H1 (cell line): Measurements from ENCODE around the gene MST1R. TPM values are rescaled to one million over a fixed set of nuclear protein-coding genes. Genes with fewer than 3 reads are reported as not detected.

Experiments
- CTCF ChIA-PET: fragments of 300-600 bp; sonication (Branson Sonifier 250); formaldehyde crosslinking; loops from one replicate; lab custom pipeline; 2021; ENCODE audit not compliant: partially characterized antibody; lab: Charles Lee
- POLR2A ChIA-PET: fragments of 300-600 bp; sonication (Branson Sonifier 250); formaldehyde crosslinking; loops from one replicate; lab custom pipeline; 2021; ENCODE audit warnings: inconsistent platforms; ENCODE audit not compliant: partially characterized antibody; lab: Charles Lee
- DNase-seq, 2 experiments: peaks; one replicate each; pipeline versions ENCODE4 v3.0.0 to v3.0.0-alpha.2; 2010 to 2022; ENCODE audit warnings: low spot score in 2 of 2, low read depth in 1 of 2, mixed read lengths in 1 of 2
- FAIRE-seq: peaks from 2 replicates; lab custom pipeline; 2011; peaks lifted over from hg19 to GRCh38; lab: Jason Lieb, UNC
- H2AFZ ChIP-seq: 2 replicates; pipeline ENCODE4 v1.8.1; 2012; ENCODE audit warnings: low read length, inconsistent platforms
- H2AK5ac ChIP-seq: 2 replicates; pipeline ENCODE4 v1.6.1; 2013; ENCODE audit warnings: low read depth, low read length
- H2BK120ac ChIP-seq: replicated peaks from 2 replicates; pipeline ENCODE3; 2013; ENCODE audit warnings: low read depth, low read length, inconsistent platforms
- H2BK12ac ChIP-seq: 2 replicates; pipeline ENCODE4 v1.6.1; 2013; ENCODE audit warnings: low read depth, low read length
- H2BK15ac ChIP-seq: 2 replicates; pipeline ENCODE4 v1.6.1; 2013; ENCODE audit warnings: low read length
- H2BK20ac ChIP-seq: 2 replicates; pipeline ENCODE4 v1.6.1; 2013; ENCODE audit warnings: low read length
- H2BK5ac ChIP-seq: 2 replicates; pipeline ENCODE4 v1.6.1; 2013; ENCODE audit warnings: low read depth, low read length
- H3K14ac ChIP-seq: 2 replicates; pipeline ENCODE4 v1.6.1; 2013; ENCODE audit warnings: inconsistent platforms; ENCODE audit not compliant: insufficient read length
- H3K18ac ChIP-seq: 2 replicates; pipeline ENCODE4 v1.6.1; 2013; ENCODE audit warnings: low read length; ENCODE audit errors: extremely low read depth
- H3K23ac ChIP-seq: 2 replicates; pipeline ENCODE4 v1.6.1; 2013; ENCODE audit warnings: inconsistent platforms; ENCODE audit not compliant: insufficient read length
- H3K23me2 ChIP-seq: 2 replicates; pipeline ENCODE4 v1.6.1; 2013; ENCODE audit warnings: low read depth, low read length
- H3K27ac ChIP-seq: 2 replicates; pipeline ENCODE4 v1.6.1; 2011; ENCODE audit warnings: low read depth, low read length, inconsistent platforms
- H3K27me3 ChIP-seq, 4 experiments: replicated peaks in 1 of 4; 1 replicate in 1 of 4; 2 replicates in 3 of 4; pipeline versions ENCODE4 v1.6.1 to v1.8.1; 2011 to 2013; ENCODE audit warnings: low read length in 3 of 4, mild to moderate bottlenecking in 3 of 4, inconsistent platforms in 2 of 4, mixed read lengths in 2 of 4, moderate library complexity in 1 of 4; ENCODE audit not compliant: control insufficient read depth in 3 of 4, insufficient read depth in 3 of 4; ENCODE audit errors: extremely low read depth in 1 of 4
- H3K36me3 ChIP-seq, 4 experiments: 2 replicates each; pipeline versions ENCODE4 v1.6.1 to v1.8.1; 2011 to 2013; ENCODE audit warnings: mild to moderate bottlenecking in 4 of 4, low read length in 3 of 4, moderate library complexity in 2 of 4, control low read depth in 1 of 4, inconsistent platforms in 1 of 4; ENCODE audit not compliant: insufficient read depth in 4 of 4, control insufficient read depth in 2 of 4
- H3K4ac ChIP-seq: replicated peaks from 2 replicates; pipeline ENCODE3; 2013; ENCODE audit warnings: low read length, low read depth, mixed read lengths, inconsistent platforms; ENCODE audit not compliant: insufficient read length
- H3K4me1 ChIP-seq, 4 experiments: replicated peaks in 1 of 4; 1 replicate in 1 of 4; 2 replicates in 3 of 4; pipeline versions ENCODE4 v1.6.1 to v1.8.1; 2011 to 2013; ENCODE audit warnings: low read length in 3 of 4, inconsistent platforms in 2 of 4, mixed read lengths in 1 of 4; ENCODE audit not compliant: insufficient read depth in 4 of 4, control insufficient read depth in 3 of 4
- H3K4me2 ChIP-seq, 2 experiments: 2 replicates each; pipeline versions ENCODE4 v1.6.1 to v1.8.1; 2011 to 2013; ENCODE audit warnings: low read depth in 2 of 2, low read length in 2 of 2, control low read depth in 1 of 2, inconsistent platforms in 1 of 2, mild to moderate bottlenecking in 1 of 2; ENCODE audit not compliant: insufficient read depth in 1 of 2
- H3K4me3 ChIP-seq, 4 experiments: fragments of 200-600, 300-600 bp in 1 of 4; sonication (generic), shearing (Covaris generic), sonication (Bioruptor Twin) in 1 of 4; 2 replicates each; pipeline versions ENCODE4 v1.5.1 to v1.8.1; 2011 to 2016; ENCODE audit warnings: low read length in 4 of 4, low read depth in 3 of 4, control low read depth in 2 of 4, inconsistent platforms in 2 of 4, mild to moderate bottlenecking in 2 of 4, mixed read lengths in 1 of 4, moderate library complexity in 1 of 4; ENCODE audit not compliant: insufficient read depth in 2 of 4; ENCODE audit errors: extremely low read depth in 1 of 4
- H3K56ac ChIP-seq: replicated peaks from 2 replicates; pipeline ENCODE3; 2013; ENCODE audit warnings: low read depth, mild to moderate bottlenecking, mixed read lengths, low read length, inconsistent platforms; ENCODE audit not compliant: insufficient read length
- H3K79me1 ChIP-seq: 2 replicates; pipeline ENCODE4 v1.6.1; 2013; ENCODE audit warnings: low read depth, low read length, control low read depth
- H3K79me2 ChIP-seq, 2 experiments: 2 replicates each; pipeline versions ENCODE4 v1.6.1 to v1.8.1; 2012 to 2013; ENCODE audit warnings: low read length in 2 of 2, mild to moderate bottlenecking in 2 of 2, inconsistent platforms in 1 of 2; ENCODE audit not compliant: insufficient read depth in 2 of 2, control insufficient read depth in 1 of 2
- H3K9ac ChIP-seq, 4 experiments: replicated peaks in 1 of 4; 1 replicate in 1 of 4; 2 replicates in 3 of 4; pipeline versions ENCODE4 v1.6.1 to v1.8.1; 2011 to 2013; ENCODE audit warnings: low read depth in 3 of 4, low read length in 3 of 4, control low read depth in 2 of 4, mild to moderate bottlenecking in 2 of 4, moderate library complexity in 2 of 4, inconsistent platforms in 1 of 4; ENCODE audit errors: extremely low read depth in 1 of 4
- H3K9me3 ChIP-seq, 2 experiments: 2 replicates each; pipeline versions ENCODE4 v1.6.1 to v1.8.1; 2012 to 2013; ENCODE audit warnings: mild to moderate bottlenecking in 2 of 2, moderate library complexity in 2 of 2, control low read depth in 1 of 2, inconsistent platforms in 1 of 2, low read depth in 1 of 2, low read length in 1 of 2, mixed read lengths in 1 of 2; ENCODE audit not compliant: insufficient read depth in 2 of 2
- H4K20me1 ChIP-seq, 2 experiments: replicated peaks in 1 of 2; 2 replicates each; pipeline versions ENCODE3 to v1.8.1; 2011 to 2013; ENCODE audit warnings: inconsistent platforms in 2 of 2, low read length in 2 of 2, mild to moderate bottlenecking in 1 of 2; ENCODE audit not compliant: insufficient read depth in 2 of 2, control insufficient read depth in 1 of 2
- H4K5ac ChIP-seq: 2 replicates; pipeline ENCODE4 v1.6.1; 2013; ENCODE audit warnings: low read length, low read depth, mixed read lengths, inconsistent platforms; ENCODE audit not compliant: insufficient read length
- H4K8ac ChIP-seq: 2 replicates; pipeline ENCODE4 v1.8.0; 2013; ENCODE audit warnings: mild to moderate bottlenecking, moderate library complexity, low read length, inconsistent platforms; ENCODE audit not compliant: insufficient read depth; ENCODE audit errors: extremely low read depth
- H4K91ac ChIP-seq: replicated peaks from 2 replicates; pipeline ENCODE3; 2013; ENCODE audit warnings: low read length, mixed read lengths, inconsistent platforms; ENCODE audit not compliant: insufficient read length
- ASH2L ChIP-seq: fragments of 200-600, 300-600 bp; sonication (generic); IDR thresholded peaks from one replicate; pipeline ENCODE4 v1.7.1; 2017; ENCODE audit warnings: low read length
- BRCA1 ChIP-seq: IDR thresholded peaks from 2 replicates; pipeline ENCODE4 v1.6.1; 2012; ENCODE audit warnings: low read depth, low read length, improper control_type of control experiment
- CEBPB ChIP-seq: IDR thresholded peaks from 2 replicates; pipeline ENCODE4 v1.6.1; 2012; ENCODE audit warnings: low read depth, low read length
- CHD2 ChIP-seq: IDR thresholded peaks from 2 replicates; pipeline ENCODE4 v1.6.1; 2012; ENCODE audit warnings: low read length, improper control_type of control experiment
- EZH2 ChIP-seq: fragments of 200-600 bp; sonication (generic); IDR thresholded peaks from 2 replicates; pipeline ENCODE4 v1.7.1; 2012; ENCODE audit warnings: low read depth, mild to moderate bottlenecking, moderate library complexity, low read length, inconsistent platforms; ENCODE audit not compliant: severe bottlenecking
- HDAC6 ChIP-seq: IDR thresholded peaks from one replicate; pipeline ENCODE4 v1.7.1; 2012; ENCODE audit warnings: low read depth, mild to moderate bottlenecking, inconsistent platforms, low read length, moderate library complexity
- JUND ChIP-seq: IDR thresholded peaks from 2 replicates; pipeline ENCODE4 v1.6.1; 2011; ENCODE audit warnings: mild to moderate bottlenecking, improper control_type of control experiment, low read length
- KDM4A ChIP-seq: IDR thresholded peaks from one replicate; pipeline ENCODE4 v1.7.1; 2012; ENCODE audit warnings: low read depth, mild to moderate bottlenecking, moderate library complexity, low read length, inconsistent platforms; ENCODE audit not compliant: severe bottlenecking
- RFX5 ChIP-seq: IDR thresholded peaks from 2 replicates; pipeline ENCODE4 v1.6.1; 2011; ENCODE audit warnings: low read depth, low read length, improper control_type of control experiment, borderline replicate concordance
- TCF12 ChIP-seq: IDR thresholded peaks from 2 replicates; pipeline ENCODE4 v1.6.1; 2011; ENCODE audit warnings: low read depth, mild to moderate bottlenecking, low read length
- WGBS, 2 experiments: shearing (Covaris generic) in 1 of 2; methylation state at CpG; one replicate each; pipeline versions ENCODE4 v1.1.6 to v1.1.7; 2013 to 2015; ENCODE audit warnings: low lambda C conversion rate in 2 of 2, mixed read lengths in 2 of 2, inconsistent platforms in 1 of 2, low coverage in 1 of 2, missing lambda C conversion rate in 1 of 2; ENCODE audit not compliant: insufficient replicate concordance in 2 of 2, insufficient coverage in 1 of 2, insufficient read length in 1 of 2; ENCODE audit errors: extremely low coverage in 1 of 2, missing lambda C conversion rate in 1 of 2; 5-methylcytosine and 5-hydroxymethylcytosine counted together
- polyA plus RNA-seq, 7 experiments: library from polyadenylated mRNA; depleted of rRNA in 3 of 7; stranded (reverse) in 5 of 7; unstranded in 2 of 7; fragments of >200 nt in 5 of 7; fragments of 200-250 nt in 2 of 7; gene quantifications; 1 replicate in 5 of 7; 2 replicates in 1 of 7; 4 replicates in 1 of 7; pipeline versions ENCODE4 v1.2.1 to v1.2.3, GENCODE V29; 2011 to 2013; ENCODE audit warnings: missing spikeins in 2 of 7, mixed read lengths in 2 of 7
- total RNA-seq: library from RNA; stranded (reverse); fragmentation: NEBNext Ultra II Directional; extraction: Animal tissue kit (Norgen Biotek cat#: 25700); gene quantifications from 2 replicates; pipeline ENCODE4 v1.2.1, GENCODE V29; 2021

The MST1R gene
- total and polyA plus RNA-seq, 2 of the 8 experiments (the other 6 are each of a cell fraction or from before 2014, with no cell fraction given): 4.8 to 7.6 TPM

GRCh38 chr3:49873623-49874022 is 30.1 kb downstream of the MST1R start:
- Histone ChIP-seq H3K4me2 (no peak overlapping the region), H3K27me3 (peaks cover 0 to 5% (median 3%) of the 10 kb centered on the region in 4 experiments; a peak in 3 of 7 replicates), H4K91ac (no peak overlapping the region), H3K56ac (no peak overlapping the region), H2BK20ac (no peak overlapping the region), H3K27ac (no peak overlapping the region), H2AFZ (no peak overlapping the region), H3K4me3 (no peak overlapping the region), H4K20me1 (no peaks in the 10 kb centered on the region), H3K14ac (no peak overlapping the region), H3K4me1 (peaks cover 4 to 12% (median 7%) of the 10 kb centered on the region in 4 experiments), H3K4ac (no peak overlapping the region), H3K9ac (no peak overlapping the region), H2AK5ac (no peak overlapping the region), H3K79me2 (peaks cover 0 to 3% of the 10 kb centered on the region in 2 experiments; a peak in 1 of 4 replicates), H3K23ac (no peak overlapping the region), H3K9me3 (no peaks in the 10 kb centered on the region), H4K5ac (no peak overlapping the region), H2BK5ac (0 out of 2 replicates have a peak overlapping the region, but pooled peaks have one; percentile 5), H4K8ac (peak overlapping the region; percentile 71), H3K23me2 (peaks cover 8% of the 10 kb centered on the region; the same call in 1 of the 2 replicates), H2BK15ac (no peak overlapping the region), H3K79me1 (no peaks in the 10 kb centered on the region), H3K18ac (no peak overlapping the region), H2BK12ac (no peak overlapping the region), H2BK120ac (no peak overlapping the region), H3K36me3 (no peaks in the 10 kb centered on the region)
- no peak for FAIRE-seq
- WGBS, 2 experiments: 89% methylated on average over 8 of the region's 8 CpGs; no CpG with 5 or more reads in 1 of the 2 experiments
- ChIA-PET CTCF (interaction anchor here (0.8 to 11.7 kb wide), 8 partner anchors 7 to 172 kb away, joined by 3 to 89 read pairs (median 8); no protein-coding TSS in a partner anchor), POLR2A (interaction anchor here (1.1 to 16.1 kb wide), 3 partner anchors 6 to 155 kb away, joined by 3 to 149 read pairs (median 149); partner anchors contain the start of gene CAMKV)
- DNase-seq: no peak
- TF ChIP-seq KDM4A: no peak
- TF ChIP-seq CEBPB: no peak
- no peak for TF ChIP-seq BRCA1
- TF ChIP-seq RFX5: no peak
- no peak for TF ChIP-seq CHD2
- TF ChIP-seq EZH2: no peak
- no peak for TF ChIP-seq ASH2L
- no peak for TF ChIP-seq HDAC6
- TF ChIP-seq JUND: no peak
- TF ChIP-seq TCF12: no peak
